Adrenal gland (tissue), 12 donors: ENCODE data around the gene LILRA5. TPM values are rescaled to one million over a fixed set of nuclear protein-coding genes. Genes with fewer than 3 reads are reported as not detected.
A peak's percentile ranks its signal among the peaks of the same experiment; 100 is the strongest.

Experiments
- DNase-seq, 7 donors: peaks; one replicate each; pipeline ENCODE4 v3.0.0-alpha.2; 2019 to 2020
- H3K27ac ChIP-seq, 5 donors: fragments of 200-600 bp; sonication (generic) in 4 of 5; 1 replicate in 3 of 5; 2 replicates in 2 of 5; pipeline versions ENCODE4 v1.5.1 to v1.8.0; 2016 to 2020; ENCODE audit warnings: mild to moderate bottlenecking in 1 of 5
- H3K27me3 ChIP-seq: fragments of 200-600 bp; 2 replicates; pipeline ENCODE4 v1.8.0; 2021
- H3K36me3 ChIP-seq, 2 donors: fragments of 200-600 bp; replicated peaks in 1 of 2; 1 replicate in 1 of 2; 2 replicates in 1 of 2; pipeline versions ENCODE4 v1.5.1 to v1.8.0; 2018 to 2022
- H3K4me1 ChIP-seq, 2 donors: fragments of 200-600 bp; replicated peaks in 1 of 2; 1 replicate in 1 of 2; 2 replicates in 1 of 2; pipeline versions ENCODE4 v1.5.1 to v1.8.0; 2018 to 2021
- H3K4me3 ChIP-seq, 4 donors: fragments of 200-600 bp; sonication (generic) in 3 of 4; one replicate each; pipeline ENCODE4 v1.5.1; 2016 to 2018
- H3K9me3 ChIP-seq, 3 donors: fragments of 200-600 bp; sonication (generic) in 1 of 3; replicated peaks in 1 of 3; 1 replicate in 2 of 3; 2 replicates in 1 of 3; pipeline versions ENCODE4 v1.5.1 to v1.8.0; 2016 to 2021
- POLR2A ChIP-seq, 2 donors: fragments of 450-650 bp; IDR thresholded peaks; one replicate each; pipeline ENCODE4 v1.6.1; 2017; ENCODE audit warnings: antibody characterized with exemption in 2 of 2, mild to moderate bottlenecking in 2 of 2, moderate library complexity in 1 of 2
- WGBS, 4 donors: extraction: QIAGEN DNeasy Blood & Tissue Kit in 2 of 4; methylation state at CpG; one replicate each; pipeline versions ENCODE4 v1.1.5 to v1.1.7; 2013 to 2017; 5-methylcytosine and 5-hydroxymethylcytosine counted together
- intact Hi-C, 2 donors: fragments of 100-400 bp; cut with DNase I; formaldehyde crosslinking; loops; one replicate each; pipeline versions ENCODE4 v1.14.1 to v1.15.0; 2022 to 2023
- polyA plus RNA-seq, 3 donors: library from polyadenylated mRNA; stranded (reverse); fragments of 200-250 nt in 2 of 3; fragments of 350-450 nt in 1 of 3; fragmentation: Illumina TruSeq in 1 of 3; extraction: RNeasy Lipid Tissue Mini Kit (QIAGEN cat#74804) in 1 of 3; gene quantifications; one replicate each; pipeline ENCODE4 v1.2.3, GENCODE V29; 2013 to 2014
- total RNA-seq, 9 donors: library from RNA; depleted of rRNA in 4 of 9; stranded (reverse); fragments of >200 nt in 4 of 9; fragments of 120-200 nt in 1 of 9; fragmentation: NEBNext Ultra II Directional in 1 of 9; extraction: Animal tissue kit (Norgen Biotek cat#: 25700) in 1 of 9; gene quantifications; one replicate each; pipeline versions ENCODE4 v1.1.0 to v1.2.4, GENCODE V29; 2013 to 2023
- TF ChIP-seq, protein P1 (sequence below), 6 experiments: fragments of 450-650 bp in 4 of 6; fragments of 200-600 bp in 2 of 6; sonication (generic) in 1 of 6; IDR thresholded peaks; 1 replicate in 5 of 6; 2 replicates in 1 of 6; pipeline versions ENCODE4 v1.5.1 to v1.8.0; 2016 to 2021; ENCODE audit warnings: antibody characterized with exemption in 6 of 6, mild to moderate bottlenecking in 2 of 6, moderate library complexity in 1 of 6
- donor health status: healthy with polysubstance abuse.
- donor health status: Bipolar disorder and iron deficiency.
- donor health status: DM: yes; HTN: yes; CAD: no.
- donor health status: DM: no; HTN: no; CAD: no.
- donor health status: DM: no; HTN: no; CAD: no.
- donor health status: DM: yes; HTN: yes; CAD: no.

Gene LILRA5
- total and polyA plus RNA-seq, 12 donors: 0.72 to 6.2 (median 3.0) TPM; not detected in 1

GRCh38 chr19:54341295-54341694, 28.3 kb upstream of the LILRA5 start:
- Histone ChIP-seq H3K4me3 (no peak overlapping the region), H3K4me1 (no peaks in the 10 kb centered on the region), H3K27ac (no peak overlapping the region), H3K27me3 (no peaks in the 10 kb centered on the region), H3K36me3 (no peaks in the 10 kb centered on the region), H3K9me3 (no peaks in the 10 kb centered on the region)
- intact Hi-C loops: no loop called here
- WGBS, 4 donors: 75 to 82% (median 77%) methylated on average over 8 of the region's 8 CpGs
- DNase-seq: no peak
- TF ChIP-seq POLR2A (IDR thresholded peaks at IDR 0.05): no peak
- TF ChIP-seq, protein P1, sequence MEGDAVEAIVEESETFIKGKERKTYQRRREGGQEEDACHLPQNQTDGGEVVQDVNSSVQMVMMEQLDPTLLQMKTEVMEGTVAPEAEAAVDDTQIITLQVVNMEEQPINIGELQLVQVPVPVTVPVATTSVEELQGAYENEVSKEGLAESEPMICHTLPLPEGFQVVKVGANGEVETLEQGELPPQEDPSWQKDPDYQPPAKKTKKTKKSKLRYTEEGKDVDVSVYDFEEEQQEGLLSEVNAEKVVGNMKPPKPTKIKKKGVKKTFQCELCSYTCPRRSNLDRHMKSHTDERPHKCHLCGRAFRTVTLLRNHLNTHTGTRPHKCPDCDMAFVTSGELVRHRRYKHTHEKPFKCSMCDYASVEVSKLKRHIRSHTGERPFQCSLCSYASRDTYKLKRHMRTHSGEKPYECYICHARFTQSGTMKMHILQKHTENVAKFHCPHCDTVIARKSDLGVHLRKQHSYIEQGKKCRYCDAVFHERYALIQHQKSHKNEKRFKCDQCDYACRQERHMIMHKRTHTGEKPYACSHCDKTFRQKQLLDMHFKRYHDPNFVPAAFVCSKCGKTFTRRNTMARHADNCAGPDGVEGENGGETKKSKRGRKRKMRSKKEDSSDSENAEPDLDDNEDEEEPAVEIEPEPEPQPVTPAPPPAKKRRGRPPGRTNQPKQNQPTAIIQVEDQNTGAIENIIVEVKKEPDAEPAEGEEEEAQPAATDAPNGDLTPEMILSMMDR (IDR thresholded peaks at IDR 0.05): no peak

- no peak for TF ChIP-seq POLR2A (IDR thresholded peaks at IDR 0.05)
- TF ChIP-seq, protein P1 (IDR thresholded peaks at IDR 0.05): no peak
- 43 to 58% (median 52%) methylated on average over 7 to 9 of the region's 9 CpGs for WGBS, 4 donors
- Histone ChIP-seq H3K27me3 (no peaks in the 10 kb centered on the region), H3K4me3 (no peak overlapping the region), H3K9me3 (no peaks in the 10 kb centered on the region), H3K4me1 (no peaks in the 10 kb centered on the region), H3K36me3 (no peaks in the 10 kb centered on the region), H3K27ac (no peak overlapping the region)
- peak in 2 of 7 donors; percentile 17 to 54 for DNase-seq
- intact Hi-C loops: no loop called here
Observed at GRCh38 chr19:54339646-54340358, 26.8 kb upstream of the LILRA5 start.

DNA sequence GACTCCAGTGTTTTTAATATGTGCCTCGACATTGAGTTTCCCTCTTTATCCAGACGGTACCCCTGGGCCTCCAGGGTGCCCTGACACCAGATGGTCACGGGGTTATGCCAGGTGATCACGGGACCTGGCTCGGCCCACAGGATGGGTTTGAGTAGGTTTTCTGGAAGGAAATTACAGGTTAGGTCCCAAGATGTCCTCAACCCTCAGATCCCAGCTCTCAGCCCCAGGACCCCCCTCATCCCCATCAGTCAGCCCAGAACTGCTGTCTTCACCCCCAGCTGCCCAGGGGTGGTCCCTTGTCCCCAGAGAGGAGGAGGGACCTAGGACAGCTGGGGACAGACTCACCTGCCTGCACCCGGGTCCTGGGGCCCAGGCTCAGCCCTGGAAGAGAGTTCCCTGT, 25.6 kb upstream of the LILRA5 start:
- H3K36me3 ChIP-seq: no peaks in the 10 kb centered on the region
- no peaks in the 10 kb centered on the region for H3K4me1 ChIP-seq
- H3K27ac ChIP-seq: no peak overlapping the region
- no peak for DNase-seq
- intact Hi-C loops: no loop called here
- no peaks in the 10 kb centered on the region for H3K9me3 ChIP-seq
- no peaks in the 10 kb centered on the region for H3K27me3 ChIP-seq
- WGBS, 4 donors: 54 to 71% (median 68%) methylated on average over 5 to 6 of the region's 6 CpGs
- H3K4me3 ChIP-seq: no peak overlapping the region
- TF ChIP-seq, protein P1 (IDR thresholded peaks at IDR 0.05): no peak
- TF ChIP-seq POLR2A (IDR thresholded peaks at IDR 0.05): no peak

DNA sequence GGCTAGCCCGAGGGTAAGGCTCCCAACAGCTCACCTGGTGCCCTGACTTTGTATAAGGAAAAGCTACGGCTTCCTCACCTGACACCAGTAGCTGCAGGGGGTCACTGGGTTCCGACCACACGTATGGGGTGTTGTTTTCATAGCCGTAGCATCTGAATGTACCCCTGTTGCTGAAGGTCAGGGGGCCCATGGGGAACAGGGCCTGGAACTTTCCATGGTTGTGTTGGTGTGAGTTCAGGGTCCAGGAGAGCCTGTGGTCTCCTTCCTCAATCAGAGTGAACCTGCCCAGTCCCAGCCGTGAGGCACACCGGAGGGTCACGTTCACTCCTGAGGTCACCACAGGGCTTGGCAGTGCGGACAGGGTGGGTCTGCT, 24.9 kb upstream of the LILRA5 start:
- 47 to 80% (median 66%) methylated on average over 4 to 9 of the region's 9 CpGs for WGBS, 4 donors
- intact Hi-C loops: no loop called here
- no peaks in the 10 kb centered on the region for H3K36me3 ChIP-seq
- TF ChIP-seq, protein P1 (IDR thresholded peaks at IDR 0.05): no peak
- no peak for TF ChIP-seq POLR2A (IDR thresholded peaks at IDR 0.05)
- no peak overlapping the region for H3K4me3 ChIP-seq
- no peak for DNase-seq
- H3K4me1 ChIP-seq: no peaks in the 10 kb centered on the region
- no peaks in the 10 kb centered on the region for H3K9me3 ChIP-seq
- H3K27me3 ChIP-seq: no peaks in the 10 kb centered on the region
- H3K27ac ChIP-seq: no peak overlapping the region
